D721Med (cell line): ENCODE data around the gene MT1E.
"Not testable (repeated sequence)": the region's sequence is repeated elsewhere in the genome, so short reads cannot be mapped to it uniquely, and the experiment has no call there.

Source experiments
- DNase-seq: peaks from one replicate; pipeline ENCODE4 v3.0.0; 2011; ENCODE audit warnings: low spot score; ENCODE audit not compliant: insufficient read length
- FAIRE-seq: peaks from 2 replicates; lab custom pipeline; 2011; peaks lifted over from hg19 to GRCh38; lab: Jason Lieb, UNC
- CTCF ChIP-seq: IDR thresholded peaks from 2 replicates; pipeline ENCODE4 v1.5.1; 2012; ENCODE audit warnings: mild to moderate bottlenecking, control low read depth; ENCODE audit not compliant: insufficient read depth; ENCODE audit errors: missing control alignments

MT1E gene

DNA sequence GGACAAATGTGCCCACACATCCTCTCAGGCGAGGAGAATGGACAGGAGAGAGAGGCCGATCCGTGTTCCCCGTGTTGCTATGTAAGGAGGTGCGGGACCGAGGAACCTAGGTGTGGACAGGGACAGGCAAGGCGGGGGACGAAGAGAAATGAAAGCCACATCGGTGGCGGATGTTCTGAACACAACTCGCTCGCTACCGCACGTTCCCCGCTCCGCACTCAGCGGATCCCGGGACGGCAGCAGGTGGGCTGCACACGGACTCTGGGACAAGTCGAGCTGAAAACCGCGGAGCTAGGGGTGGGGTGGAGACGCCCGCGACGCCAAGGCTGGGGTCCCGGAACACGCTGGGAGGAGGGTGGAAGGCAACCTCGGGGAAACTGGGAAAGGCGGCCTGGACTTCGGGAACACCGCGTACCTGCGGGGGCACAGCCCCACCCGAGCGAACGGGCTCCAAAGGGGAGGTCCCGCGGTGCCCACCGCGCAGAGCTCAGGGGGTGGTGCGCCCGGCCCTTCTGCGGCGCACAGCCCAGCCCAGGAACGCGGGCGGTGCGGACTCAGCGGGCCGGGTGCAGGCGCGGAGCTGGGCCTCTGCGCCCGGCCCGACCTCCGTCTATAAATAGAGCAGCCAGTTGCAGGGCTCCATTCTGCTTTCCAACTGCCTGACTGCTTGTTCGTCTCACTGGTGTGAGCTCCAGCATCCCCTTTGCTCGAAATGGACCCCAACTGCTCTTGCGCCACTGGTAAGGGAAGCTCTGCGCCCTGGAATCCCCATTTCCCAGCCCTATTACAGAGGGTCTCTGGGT lies at the start of gene MT1E:
MT1E (plus strand) TSS at position 642 of the 803 bp plus-strand sequence; CDS start at position 713, 71 bp downstream.
- TF ChIP-seq CTCF: no peak
- FAIRE-seq: no peak
- no peak for DNase-seq

DNA sequence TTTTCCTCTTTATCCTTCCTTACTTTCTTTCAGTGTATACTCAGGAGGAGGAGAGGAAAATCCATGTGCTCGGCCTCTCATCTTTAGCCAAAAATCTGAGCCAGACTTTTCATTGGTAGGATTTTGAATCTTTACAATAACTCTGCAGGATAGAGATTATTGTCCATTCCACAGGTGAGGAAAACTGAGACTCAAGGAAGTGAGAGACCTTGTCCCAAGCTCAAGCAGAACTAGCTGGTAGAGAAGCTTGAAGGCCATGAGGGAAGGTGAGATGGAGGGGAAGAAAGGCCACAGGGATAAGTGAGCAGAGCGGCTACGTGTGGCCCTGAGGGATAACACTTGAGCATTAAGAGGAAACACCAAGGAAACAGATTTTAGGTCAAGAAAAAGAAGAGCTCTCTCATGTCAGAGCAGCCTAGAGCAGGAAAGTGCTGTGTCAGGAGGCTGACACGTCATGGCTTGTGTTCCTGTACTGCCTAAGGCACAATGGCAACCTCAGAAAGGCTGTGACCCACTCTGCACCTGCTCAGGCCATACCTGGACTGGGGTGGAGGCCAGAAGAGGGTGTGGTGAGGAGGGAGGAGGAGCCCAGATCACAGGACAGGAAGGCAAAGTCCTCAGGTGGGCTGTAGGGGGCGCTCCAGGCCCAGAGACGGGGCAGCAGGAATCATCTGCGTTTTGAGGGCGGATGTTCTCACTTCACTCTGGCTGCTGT lies 48.8 kb upstream of the MT1E start:
- DNase-seq: no peak
- no peak for TF ChIP-seq CTCF
- FAIRE-seq: no peak

DNA sequence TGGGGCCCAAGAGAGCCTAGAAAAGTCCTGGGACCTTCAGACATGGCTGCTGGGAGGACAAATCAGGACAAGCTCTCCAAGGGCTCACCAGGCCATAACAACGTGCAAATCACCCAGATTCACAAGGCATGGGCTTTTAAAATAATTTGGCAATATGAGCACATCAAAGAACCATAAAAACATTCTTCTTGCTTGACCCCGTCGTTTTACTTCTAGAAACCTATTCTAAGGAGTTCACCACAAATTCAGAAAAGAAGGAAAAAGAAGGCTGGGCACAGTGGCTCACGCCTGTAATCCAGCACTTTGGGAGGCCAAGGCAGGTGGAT lies 48.3 kb upstream of the MT1E start:
- no peak for DNase-seq
- no peak for FAIRE-seq
- no peak for TF ChIP-seq CTCF

DNA sequence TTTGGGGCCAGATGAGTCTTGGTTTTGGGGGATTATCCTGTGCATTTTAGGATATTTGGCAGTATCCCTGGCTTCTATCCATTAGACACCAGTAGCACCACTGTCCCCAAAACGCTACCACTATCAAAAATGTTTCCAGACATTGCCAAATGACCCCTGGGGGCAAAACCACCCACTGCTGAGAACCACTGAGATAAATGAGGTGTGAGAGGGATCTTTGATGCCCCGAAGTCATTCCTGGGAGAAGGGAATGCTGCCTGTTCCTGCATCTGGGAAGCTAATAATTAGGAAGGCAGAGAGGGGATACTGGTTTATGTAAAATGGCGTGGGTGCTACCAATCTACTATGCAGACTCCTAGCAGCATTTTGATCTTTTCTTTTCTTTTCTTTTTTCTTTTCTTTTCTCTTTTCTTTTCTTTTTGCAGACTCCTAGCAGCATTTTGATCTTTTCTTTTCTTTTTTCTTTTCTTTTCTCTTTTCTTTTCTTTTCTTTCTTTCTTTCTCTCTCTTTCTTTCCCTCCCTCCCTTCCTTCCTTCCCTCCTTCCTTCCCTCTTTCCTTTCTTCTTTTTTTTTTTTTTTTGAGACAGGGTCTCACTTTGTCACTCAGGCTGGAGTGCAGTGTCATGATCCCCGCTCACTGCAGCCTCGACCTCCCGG lies 45.1 kb upstream of the MT1E start:
- TF ChIP-seq CTCF: no peak
- FAIRE-seq (no peak), DNase-seq (no peak)

- FAIRE-seq, DNase-seq: not testable (repeated sequence)
These were observed 42.7 kb upstream of the MT1E start for GRCh38 chr16:56582911-56583310.

DNA sequence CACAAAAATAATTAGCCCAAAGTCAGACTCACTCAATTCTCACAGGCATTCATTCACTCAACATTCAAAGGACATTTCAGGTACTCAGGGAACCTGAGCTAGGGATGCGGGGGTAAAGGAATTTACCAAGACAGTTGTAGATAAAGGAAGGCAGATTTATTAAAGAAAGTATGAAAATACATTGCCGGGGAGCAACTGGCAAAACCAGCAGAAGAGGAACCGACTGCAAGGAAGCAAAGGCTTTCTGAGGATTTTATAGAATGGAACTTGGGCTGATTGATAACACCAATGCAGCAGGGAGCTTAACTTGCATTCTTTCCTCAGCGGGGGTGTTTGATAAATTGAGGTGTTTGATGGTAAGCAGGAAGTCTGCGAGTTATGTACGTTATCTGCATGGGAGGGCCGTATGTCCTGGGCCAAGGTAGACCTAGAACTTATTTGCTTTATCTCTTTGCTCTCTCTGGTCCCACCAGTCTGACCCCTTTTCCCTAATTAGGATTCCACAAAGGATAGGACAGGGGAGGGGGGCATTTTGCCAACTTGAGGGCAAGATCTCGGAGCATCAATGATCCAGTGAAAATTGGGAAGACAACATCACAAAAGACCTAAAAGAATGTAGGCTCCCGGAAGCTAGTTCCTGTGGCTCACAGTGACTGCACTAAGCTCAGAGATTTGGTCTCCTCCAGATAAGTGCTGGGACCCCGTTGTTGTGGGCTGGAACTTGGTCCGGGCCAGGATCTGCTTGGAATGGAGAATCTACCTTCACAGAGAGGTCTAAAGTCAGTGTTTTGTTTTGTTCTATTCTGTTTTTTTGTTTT lies 42.0 kb upstream of the MT1E start:
- no peak for TF ChIP-seq CTCF
- no peak for FAIRE-seq
- no peak for DNase-seq

DNA sequence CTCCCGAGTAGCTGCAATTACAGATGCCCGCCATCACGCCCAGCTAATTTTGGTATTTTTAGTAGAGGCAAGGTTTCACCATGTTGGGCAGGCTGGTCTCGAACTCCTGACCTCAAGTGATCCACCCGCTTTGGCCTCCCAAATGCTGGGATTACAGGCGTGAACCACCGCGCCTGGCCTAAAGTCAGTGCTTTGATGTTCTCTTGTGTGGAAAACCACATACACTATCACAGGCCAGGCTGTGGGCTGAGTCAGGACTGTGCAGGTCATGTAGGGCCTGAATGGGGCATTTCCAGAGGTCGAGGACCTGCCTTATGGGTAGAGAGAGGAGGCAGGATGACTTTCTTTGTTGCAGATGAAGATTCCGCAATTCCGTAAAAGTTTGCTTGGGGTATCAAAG lies 41.3 kb upstream of the MT1E start:
- no peak for TF ChIP-seq CTCF
- DNase-seq: no peak
- FAIRE-seq: no peak
